A549 (cell line): Measurements from ENCODE around the gene KSR1. TPM values are rescaled to one million over a fixed set of nuclear protein-coding genes. Genes with fewer than 3 reads are reported as not detected.

Experiments
- ATAC-seq, 2 experiments: fragments of 200-7000 bp in 1 of 2; fragments of >200 bp in 1 of 2; cut with Nextera tagmentation in 1 of 2; cut with Tn5 transposase in 1 of 2; 3 replicates each; pipeline versions ENCODE4 v1.8.0 to v1.9.1; 2018 to 2020; ENCODE audit warnings: mild to moderate bottlenecking in 1 of 2, moderate library complexity in 1 of 2
- CTCF ChIA-PET: fragments of 300-600 bp; sonication (Branson Sonifier 250); formaldehyde crosslinking; extraction: SDS; loops from one replicate; lab custom pipeline; 2021; ENCODE audit warnings: antibody characterized with exemption, inconsistent platforms; lab: Yijun Ruan, JAX
- POLR2A ChIA-PET: fragments of 350-600 bp; formaldehyde crosslinking; extraction: SDS; loops from one replicate; lab custom pipeline; 2021; ENCODE audit warnings: antibody characterized with exemption, inconsistent platforms; lab: Yijun Ruan, JAX
- DNase-seq, 2 experiments: peaks; one replicate each; pipeline versions ENCODE4 v3.0.0 to v3.0.0-alpha.2; 2011 to 2016; ENCODE audit warnings: low read depth in 1 of 2, low spot score in 1 of 2
- FAIRE-seq: peaks from 2 replicates; lab custom pipeline; 2011; peaks lifted over from hg19 to GRCh38; lab: Jason Lieb, UNC
- H3K27ac ChIP-seq, 2 experiments: fragments of >200 bp; sonication (Bioruptor Twin); formaldehyde crosslinking; 3 replicates each; pipeline ENCODE4 v1.5.1; 2016 to 2017
- H3K4me1 ChIP-seq: fragments of >200 bp; sonication (Bioruptor Twin); formaldehyde crosslinking; 3 replicates; pipeline ENCODE4 v1.6.1; 2016
- H3K4me2 ChIP-seq: fragments of >200 bp; sonication (Bioruptor Twin); formaldehyde crosslinking; 3 replicates; pipeline ENCODE4 v1.6.1; 2016
- H3K4me3 ChIP-seq: fragments of >200 bp; sonication (Bioruptor Twin); formaldehyde crosslinking; 3 replicates; pipeline ENCODE4 v1.5.1; 2016
- H3K9me3 ChIP-seq: fragments of >200 bp; sonication (Bioruptor Twin); formaldehyde crosslinking; 3 replicates; pipeline ENCODE4 v1.6.1; 2016
- BHLHE40 ChIP-seq: IDR thresholded peaks from 2 replicates; pipeline ENCODE4 v1.6.1; 2012; ENCODE audit warnings: low read depth, low read length, inconsistent platforms
- CBX2 ChIP-seq: fragments of 200-600 bp; sonication (generic); IDR thresholded peaks from 2 replicates; pipeline ENCODE4 v1.6.1; 2016; ENCODE audit warnings: low read depth, mild to moderate bottlenecking, borderline replicate concordance
- EHF ChIP-seq: fragments of 250-450 bp; sonication (Bioruptor Pico); IDR thresholded peaks from 2 replicates; pipeline ENCODE4 v1.5.0; 2020; ENCODE audit warnings: mild to moderate bottlenecking
- ELK1 ChIP-seq: fragments of 150-350 bp; IDR thresholded peaks from 2 replicates; pipeline ENCODE4 v1.6.1; 2014; ENCODE audit warnings: low read depth, mild to moderate bottlenecking, low read length
- FOXS1 ChIP-seq: fragments of 250-450 bp; sonication (Bioruptor Pico); IDR thresholded peaks from 2 replicates; pipeline ENCODE4 v1.5.0; 2020; ENCODE audit warnings: mild to moderate bottlenecking, moderate library complexity
- GATA3 ChIP-seq: IDR thresholded peaks from 2 replicates; pipeline ENCODE4 v1.6.1; 2012; ENCODE audit warnings: borderline replicate concordance
- HEYL ChIP-seq: fragments of 250-450 bp; sonication (Bioruptor Pico); IDR thresholded peaks from 2 replicates; pipeline ENCODE4 v1.8.0; 2021; ENCODE audit warnings: mild to moderate bottlenecking, moderate library complexity
- JUN ChIP-seq, 2 experiments: fragments of >200 bp; sonication (Bioruptor Twin); formaldehyde crosslinking; IDR thresholded peaks; 2 replicates in 1 of 2; 3 replicates in 1 of 2; pipeline ENCODE4 v1.6.1; 2016 to 2017
- JUNB ChIP-seq: fragments of >200 bp; sonication (Bioruptor Twin); formaldehyde crosslinking; IDR thresholded peaks from 2 replicates; pipeline ENCODE4 v1.6.1; 2016
- MAZ ChIP-seq: fragments of 150-350 bp; IDR thresholded peaks from 2 replicates; pipeline ENCODE4 v1.6.1; 2014; ENCODE audit warnings: antibody characterized with exemption, low read depth, low read length, borderline replicate concordance
- MYC ChIP-seq: IDR thresholded peaks from 2 replicates; pipeline ENCODE4 v1.6.1; 2012; ENCODE audit warnings: mild to moderate bottlenecking, inconsistent platforms, low read length, improper control_type of control experiment, borderline replicate concordance
- NPAS2 ChIP-seq: fragments of 250-450 bp; sonication (Bioruptor Pico); IDR thresholded peaks from 2 replicates; pipeline ENCODE4 v1.8.0; 2022; ENCODE audit warnings: mild to moderate bottlenecking, moderate library complexity, borderline replicate concordance
- PHF8 ChIP-seq: fragments of 200-600 bp; sonication (generic); IDR thresholded peaks from 2 replicates; pipeline ENCODE4 v1.6.1; 2016; ENCODE audit warnings: low read depth, mild to moderate bottlenecking, antibody characterized with exemption, moderate library complexity, borderline replicate concordance
- POLR2AphosphoS2 ChIP-seq: conservative IDR thresholded peaks from 2 replicates; pipeline ENCODE4 v1.6.1; 2012; ENCODE audit warnings: low read length, improper control_type of control experiment, inconsistent platforms
- RARB ChIP-seq: fragments of 250-450 bp; sonication (Bioruptor Pico); IDR thresholded peaks from 2 replicates; pipeline ENCODE4 v1.8.0; 2021; ENCODE audit warnings: mild to moderate bottlenecking, moderate library complexity
- TP53 ChIP-seq: fragments of 250-450 bp; sonication (Bioruptor Pico); IDR thresholded peaks from 2 replicates; pipeline ENCODE4 v1.5.0; 2021; ENCODE audit warnings: mild to moderate bottlenecking, moderate library complexity
- ZFP36 ChIP-seq: fragments of 450-650 bp; IDR thresholded peaks from 2 replicates; pipeline ENCODE4 v1.6.1; 2014; ENCODE audit warnings: borderline replicate concordance; ENCODE audit not compliant: partially characterized antibody
- ZNF302 ChIP-seq: fragments of 250-450 bp; sonication (Bioruptor Pico); IDR thresholded peaks from 2 replicates; pipeline ENCODE4 v1.9.0; 2021; ENCODE audit warnings: inconsistent platforms, mild to moderate bottlenecking, moderate library complexity
- WGBS: methylation state at CpG from one replicate; pipeline ENCODE4 v1.1.6; 2017; ENCODE audit errors: missing lambda C conversion rate; 5-methylcytosine and 5-hydroxymethylcytosine counted together
- polyA plus RNA-seq, 4 experiments: library from polyadenylated mRNA; depleted of rRNA in 3 of 4; stranded (reverse); fragments of >200 nt; fragmentation: RNase III in 1 of 4; extraction: RNeasy Plus Mini Kit Qiagen cat#74134 plus additional on column Dnase treatment in 1 of 4; gene quantifications; 2 replicates in 3 of 4; 3 replicates in 1 of 4; pipeline ENCODE4 v1.2.3, GENCODE V29; 2011 to 2017
- TF ChIP-seq, protein P1 (sequence below): fragments of >200 bp; sonication (Bioruptor Twin); formaldehyde crosslinking; IDR thresholded peaks from 3 replicates; pipeline ENCODE4 v1.6.1; 2016

Gene KSR1
- polyA plus RNA-seq, 2 of the 4 experiments (the other 2 are of a cell fraction) = 13.3 to 14.6 TPM

- no peak overlapping the region for H3K4me2 ChIP-seq
- WGBS = 96% methylated on average over 11 of the region's 11 CpGs
- H3K9me3 ChIP-seq = no peaks in the 10 kb centered on the region
- H3K27ac ChIP-seq = peak overlapping the region; percentile 91 to 97
- ChIA-PET POLR2A (no interaction called here), CTCF (interaction anchor here (2.3 to 4.0 kb wide), 4 partner anchors 11 to 60 kb away, joined by 6 to 35 read pairs (median 19); no protein-coding TSS in a partner anchor)
- no peak for DNase-seq
- peaks cover 62% of the 10 kb centered on the region for H3K4me1 ChIP-seq
- no peak overlapping the region for H3K4me3 ChIP-seq
- TF ChIP-seq CBX2 = no peak
- TF ChIP-seq HEYL (CRISPR knock-in tag) = no peak
- no peak for TF ChIP-seq RARB (CRISPR knock-in tag)
- no peak for TF ChIP-seq JUNB
- no peak for TF ChIP-seq FOXS1 (CRISPR knock-in tag)
- TF ChIP-seq, all 56 proteins: peak for 0
- ATAC-seq (no peak), FAIRE-seq (no peak)
These were observed 97.9 kb downstream of the KSR1 start for GRCh38 chr17:27554152-27554551.

- ATAC-seq (no peak), FAIRE-seq (no peak), DNase-seq (no peak)
- 84% methylated on average over 6 of the region's 6 CpGs for WGBS
- Histone ChIP-seq H3K4me3 (no peak overlapping the region), H3K4me1 (peaks cover 62% of the 10 kb centered on the region), H3K27ac (peak overlapping the region in 1 of 2 experiments; percentile 97; a peak in 3 of 6 replicates), H3K4me2 (no peak overlapping the region), H3K9me3 (no peaks in the 10 kb centered on the region)
- ChIA-PET CTCF (interaction anchor here (3.6 to 4.0 kb wide), 2 partner anchors 10 to 47 kb away, joined by 26 to 35 read pairs; no protein-coding TSS in a partner anchor), POLR2A (no interaction called here)
- TF ChIP-seq HEYL (CRISPR knock-in tag) (no peak), BHLHE40 (no peak), NPAS2 (no peak)
These were observed 98.7 kb downstream of the KSR1 start for GRCh38 chr17:27554911-27555310.

GRCh38 chr17:27555339-27555738 lies 99.1 kb downstream of the KSR1 start:
- POLR2A ChIA-PET = no interaction called here
- peaks cover 62% of the 10 kb centered on the region for H3K4me1 ChIP-seq
- DNase-seq (no peak), FAIRE-seq (no peak), ATAC-seq (no peak)
- peak overlapping the region in 1 of 2 experiments; percentile 97; a peak in 3 of 6 replicates for H3K27ac ChIP-seq
- TF ChIP-seq MYC = no peak
- TF ChIP-seq JUN (IDR thresholded peaks at IDR 0.05) = no peak
- TF ChIP-seq PHF8 = no peak
- TF ChIP-seq RARB (CRISPR knock-in tag) = no peak
- no peak for TF ChIP-seq CBX2
- TF ChIP-seq, protein P1, sequence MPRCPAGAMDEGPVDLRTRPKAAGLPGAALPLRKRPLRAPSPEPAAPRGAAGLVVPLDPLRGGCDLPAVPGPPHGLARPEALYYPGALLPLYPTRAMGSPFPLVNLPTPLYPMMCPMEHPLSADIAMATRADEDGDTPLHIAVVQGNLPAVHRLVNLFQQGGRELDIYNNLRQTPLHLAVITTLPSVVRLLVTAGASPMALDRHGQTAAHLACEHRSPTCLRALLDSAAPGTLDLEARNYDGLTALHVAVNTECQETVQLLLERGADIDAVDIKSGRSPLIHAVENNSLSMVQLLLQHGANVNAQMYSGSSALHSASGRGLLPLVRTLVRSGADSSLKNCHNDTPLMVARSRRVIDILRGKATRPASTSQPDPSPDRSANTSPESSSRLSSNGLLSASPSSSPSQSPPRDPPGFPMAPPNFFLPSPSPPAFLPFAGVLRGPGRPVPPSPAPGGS = no peak
- TF ChIP-seq ELK1 = no peak
- no peak for TF ChIP-seq TP53 (CRISPR knock-in tag)
- no peak for TF ChIP-seq FOXS1 (CRISPR knock-in tag)
- TF ChIP-seq POLR2AphosphoS2 = no peak
- no peak for TF ChIP-seq ZFP36
- TF ChIP-seq MAZ = no peak
- TF ChIP-seq HEYL (CRISPR knock-in tag) = no peak
- TF ChIP-seq ZNF302 (CRISPR knock-in tag) = no peak
- TF ChIP-seq EHF (CRISPR knock-in tag) = no peak
- TF ChIP-seq GATA3 = no peak
- H3K4me3 ChIP-seq = no peak overlapping the region
- WGBS = 92% methylated on average over 5 of the region's 5 CpGs
- no peaks in the 10 kb centered on the region for H3K9me3 ChIP-seq
- no peak overlapping the region for H3K4me2 ChIP-seq
- CTCF ChIA-PET = interaction anchor here (3.6 to 4.0 kb wide), 2 partner anchors 10 to 46 kb away, joined by 26 to 35 read pairs; no protein-coding TSS in a partner anchor
